CD4-positive, alpha-beta T cell treated with Interleukin-4 for 4 hours (primary cell): ENCODE measurements around the gene CD70.
"Not testable (repeated sequence)": the region's sequence is repeated elsewhere in the genome, so short reads cannot be mapped to it uniquely, and the experiment has no call there.

ENCODE experiments used
- DNase-seq: peaks from one replicate; pipeline ENCODE4 v3.0.0-alpha.2; 2020

CD70 gene

GRCh38 chr19:6590827-6591319, at the start of gene CD70:
CD70 (minus strand) TSS chr19:6591150; CDS start chr19:6591002, 148 bp downstream.
- DNase-seq, result peak; percentile 51

GRCh38 chr19:6640333-6640732, 49.4 kb upstream of the CD70 start:
- not testable (repeated sequence) for DNase-seq

- DNase-seq, result peak; percentile 44
These were observed 48.5 kb upstream of the CD70 start for GRCh38 chr19:6639439-6639838.

GRCh38 chr19:6633456-6633813, 42.5 kb upstream of the CD70 start:
- not testable (repeated sequence) for DNase-seq

GRCh38 chr19:6632747-6633455, 42.0 kb upstream of the CD70 start:
- peak; percentile 34 for DNase-seq

- peak; percentile 88 for DNase-seq
These were observed 41.2 kb upstream of the CD70 start for GRCh38 chr19:6632002-6632621.

- DNase-seq, result no peak
These were observed 35.8 kb upstream of the CD70 start for GRCh38 chr19:6626764-6627163.

GRCh38 chr19:6617374-6617773, 26.4 kb upstream of the CD70 start:
- no peak for DNase-seq

GRCh38 chr19:6616011-6616410, 25.1 kb upstream of the CD70 start:
- DNase-seq, result no peak

- no peak for DNase-seq
These were observed 22.8 kb upstream of the CD70 start for GRCh38 chr19:6613711-6614110.

GRCh38 chr19:6610934-6611852, 20.2 kb upstream of the CD70 start:
- no peak for DNase-seq

- DNase-seq, result no peak
These were observed 18.0 kb upstream of the CD70 start for GRCh38 chr19:6608940-6609339.

GRCh38 chr19:6608146-6608545, 17.2 kb upstream of the CD70 start:
- DNase-seq, result not testable (repeated sequence)

GRCh38 chr19:6606276-6607070, 15.5 kb upstream of the CD70 start:
- DNase-seq, result not testable (repeated sequence)

GRCh38 chr19:6604906-6605305, 14.0 kb upstream of the CD70 start:
- DNase-seq, result no peak

GRCh38 chr19:6602729-6603114, 11.8 kb upstream of the CD70 start:
- no peak for DNase-seq

GRCh38 chr19:6601537-6602052, 10.6 kb upstream of the CD70 start:
- DNase-seq, result not testable (repeated sequence)

- not testable (repeated sequence) for DNase-seq
These were observed 10.1 kb upstream of the CD70 start for GRCh38 chr19:6600951-6601536.

- DNase-seq, result no peak
These were observed 9.0 kb upstream of the CD70 start for GRCh38 chr19:6599866-6600454.

GRCh38 chr19:6598254-6598892, 7.4 kb upstream of the CD70 start:
- DNase-seq, result not testable (repeated sequence)
